GM23338 (cell line): ENCODE measurements around the gene COMMD4. TPM values are rescaled to one million over a fixed set of nuclear protein-coding genes. Genes with fewer than 3 reads are reported as not detected.
"Not testable (repeated sequence)": the region's sequence is repeated elsewhere in the genome, so short reads cannot be mapped to it uniquely, and the experiment has no call there.

ENCODE experiments used
- ATAC-seq: fragments of 200-7000 bp; cut with Tn5 transposase; 3 replicates; pipeline ENCODE4 v1.9.1; 2020
- DNase-seq: peaks from one replicate; pipeline ENCODE4 v3.0.0-alpha.2; 2015; ENCODE audit warnings: low spot score
- H2AFZ ChIP-seq: fragments of 200-600 bp; sonication (generic); 2 replicates; pipeline ENCODE4 v1.8.0; 2016; ENCODE audit warnings: antibody characterized with exemption, mild to moderate bottlenecking, moderate library complexity
- H3F3A ChIP-seq: fragments of 200-600 bp; sonication (generic); replicated peaks from 2 replicates; pipeline ENCODE4 v1.8.0; 2017; ENCODE audit warnings: antibody characterized with exemption, mixed run types, low read depth
- H3K27ac ChIP-seq: fragments of 200-600 bp; sonication (generic); 2 replicates; pipeline ENCODE4 v1.6.1; 2016; ENCODE audit warnings: low read depth
- H3K27me3 ChIP-seq: fragments of 200-600 bp; sonication (generic); 2 replicates; pipeline ENCODE4 v1.8.0; 2016; ENCODE audit warnings: mild to moderate bottlenecking, mixed run types, moderate library complexity; ENCODE audit not compliant: insufficient read depth
- H3K36me3 ChIP-seq: fragments of 200-600 bp; sonication (generic); 2 replicates; pipeline ENCODE4 v1.8.0; 2016; ENCODE audit warnings: mild to moderate bottlenecking; ENCODE audit not compliant: insufficient read depth
- H3K4me1 ChIP-seq: fragments of 200-600 bp; sonication (generic); 2 replicates; pipeline ENCODE4 v1.8.0; 2016; ENCODE audit warnings: mild to moderate bottlenecking, moderate library complexity; ENCODE audit not compliant: insufficient read depth
- H3K4me2 ChIP-seq: fragments of 200-600 bp; sonication (generic); 2 replicates; pipeline ENCODE4 v1.7.1; 2017; ENCODE audit warnings: mixed run types
- H3K4me3 ChIP-seq: fragments of 200-600 bp; sonication (generic); 2 replicates; pipeline ENCODE4 v1.6.1; 2016; ENCODE audit warnings: mixed run types
- H3K79me2 ChIP-seq: fragments of 200-600 bp; sonication (generic); replicated peaks from 2 replicates; pipeline ENCODE4 v1.8.0; 2017; ENCODE audit warnings: mild to moderate bottlenecking; ENCODE audit not compliant: insufficient read depth
- H3K9me2 ChIP-seq: fragments of 200-600 bp; sonication (generic); 2 replicates; pipeline ENCODE4 v1.8.0; 2017; ENCODE audit not compliant: insufficient read depth
- H4K20me1 ChIP-seq: fragments of 200-600 bp; sonication (generic); replicated peaks from 2 replicates; pipeline ENCODE4 v1.8.0; 2017; ENCODE audit warnings: mild to moderate bottlenecking; ENCODE audit not compliant: insufficient read depth
- H3K27ac Mint-ChIP-seq: 2 replicates; pipeline ENCODE4 v1.8.0; 2020; ENCODE audit warnings: inconsistent platforms, mild to moderate bottlenecking, moderate library complexity, mixed read lengths
- H3K27me3 Mint-ChIP-seq: 3 replicates; pipeline ENCODE4 v1.8.0; 2022; ENCODE audit warnings: low read depth, mild to moderate bottlenecking, moderate library complexity, mixed read lengths, inconsistent platforms; ENCODE audit not compliant: insufficient read depth, poor library complexity
- H3K36me3 Mint-ChIP-seq: 3 replicates; pipeline ENCODE4 v1.8.0; 2021; ENCODE audit warnings: low read depth, mild to moderate bottlenecking, inconsistent platforms, moderate library complexity, mixed read lengths
- H3K4me1 Mint-ChIP-seq: 3 replicates; pipeline ENCODE4 v1.8.0; 2020; ENCODE audit warnings: mild to moderate bottlenecking, inconsistent platforms, mixed read lengths
- H3K4me3 Mint-ChIP-seq: 3 replicates; pipeline ENCODE4 v1.8.0; 2021; ENCODE audit warnings: moderate library complexity, mild to moderate bottlenecking, inconsistent platforms, mixed read lengths
- H3K9me3 Mint-ChIP-seq: 3 replicates; pipeline ENCODE4 v1.8.0; 2020; ENCODE audit warnings: moderate library complexity, mild to moderate bottlenecking, inconsistent platforms, mixed read lengths
- CREB1 ChIP-seq: fragments of 250-450 bp; sonication (Bioruptor Pico); IDR thresholded peaks from 2 replicates; pipeline ENCODE4 v1.5.0; 2020; ENCODE audit warnings: low read depth, mild to moderate bottlenecking, moderate library complexity
- EZH2 ChIP-seq: fragments of 200-600 bp; sonication (generic); IDR thresholded peaks from one replicate; pipeline ENCODE4 v1.8.0; 2017; ENCODE audit warnings: antibody characterized with exemption, mild to moderate bottlenecking, low read depth; ENCODE audit not compliant: unreplicated experiment
- POLR2AphosphoS5 ChIP-seq: IDR thresholded peaks from 2 replicates; pipeline ENCODE4 v1.6.1; 2016; ENCODE audit warnings: antibody characterized with exemption, low read depth
- STAT1 ChIP-seq: IDR thresholded peaks from one replicate; pipeline ENCODE4 v1.6.1; 2016; ENCODE audit warnings: antibody characterized with exemption; ENCODE audit not compliant: unreplicated experiment
- polyA plus RNA-seq: library from polyadenylated mRNA; unstranded; fragments of >200 nt; fragmentation: Nextera tagmentation; extraction: Ambion mirVana; gene quantifications from 2 replicates; pipeline ENCODE4 v1.2.1, GENCODE V29; 2016
- total RNA-seq: library from RNA; depleted of rRNA; stranded (reverse); fragments of >200 nt; shearing (Covaris generic); gene quantifications from 2 replicates; pipeline ENCODE4 v1.2.3, GENCODE V29; 2014
- TF ChIP-seq, protein P1 (sequence below): fragments of 250-450 bp; sonication (Bioruptor Pico); IDR thresholded peaks from 2 replicates; pipeline ENCODE4 v1.5.0; 2020; ENCODE audit warnings: mild to moderate bottlenecking, moderate library complexity

The COMMD4 gene
- total and polyA plus RNA-seq, 2 experiments from 2014 or later = 131 TPM

DNA sequence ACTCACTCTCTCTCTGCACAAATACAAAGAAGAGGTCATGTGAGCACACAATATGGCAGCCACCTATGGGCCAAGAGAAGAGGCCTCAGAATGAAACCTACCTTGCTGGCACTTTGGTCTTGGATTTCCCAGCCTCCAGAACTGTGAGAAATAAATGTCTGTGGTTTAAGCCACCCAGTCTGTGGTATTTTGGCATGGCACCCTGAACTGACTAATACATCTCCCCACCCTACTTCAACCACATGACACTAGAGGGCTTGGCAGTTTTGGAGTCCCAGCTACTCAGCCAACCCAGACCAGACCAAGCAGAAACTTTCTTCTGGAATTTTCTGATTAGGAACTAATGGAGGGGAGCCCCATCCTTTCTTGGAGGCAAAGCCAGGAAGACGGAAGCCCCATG lies 23.3 kb upstream of the COMMD4 start:
- H3K79me2 ChIP-seq, H3K4me1 Mint-ChIP-seq, H3K27ac ChIP-seq, ATAC-seq, H3K36me3 ChIP-seq, H3K27me3 ChIP-seq, H3K27ac Mint-ChIP-seq, H3K4me3 ChIP-seq, H3K36me3 Mint-ChIP-seq, H3K27me3 Mint-ChIP-seq, H3K4me1 ChIP-seq, H4K20me1 ChIP-seq, H3K4me2 ChIP-seq, H2AFZ ChIP-seq, DNase-seq, H3K4me3 Mint-ChIP-seq, H3F3A ChIP-seq, H3K9me2 ChIP-seq, H3K9me3 Mint-ChIP-seq: not testable (repeated sequence)

DNA sequence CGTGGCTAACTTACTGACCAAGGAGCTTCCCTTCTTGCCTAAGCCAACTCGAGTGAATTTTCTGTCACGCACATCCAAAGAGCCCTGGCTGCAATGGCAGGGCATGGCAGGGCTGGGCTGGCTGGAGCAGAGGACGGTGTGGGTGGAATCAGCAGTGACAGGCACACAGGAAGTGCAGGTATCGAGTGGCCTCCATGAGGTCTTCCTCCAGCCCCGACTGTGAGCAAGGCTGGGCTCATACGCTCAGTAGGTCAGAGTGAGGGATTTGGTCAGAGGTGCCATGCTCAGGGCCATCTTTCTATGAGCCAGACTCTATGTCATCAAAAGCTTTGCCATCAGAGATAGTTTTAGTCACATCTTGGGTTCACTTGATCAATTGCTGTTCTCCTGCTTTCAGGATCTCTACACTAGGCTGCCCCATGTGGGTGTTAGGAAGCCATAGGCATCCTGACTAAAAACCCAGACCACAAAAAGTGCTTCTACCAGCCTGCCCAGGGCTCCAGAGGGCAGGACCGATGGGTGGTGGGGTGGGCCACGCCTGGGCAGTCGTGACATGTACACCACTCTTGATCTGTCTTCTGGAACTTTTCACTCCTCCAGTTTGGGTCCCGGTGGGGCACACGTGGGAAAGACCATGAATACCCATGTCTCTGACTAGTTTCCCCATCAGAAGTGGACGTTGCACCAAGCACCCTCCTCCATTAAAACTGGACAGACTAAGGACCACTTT lies 22.6 kb upstream of the COMMD4 start:
- Histone ChIP-seq H3K4me3 (no peak overlapping the region), H3K36me3 (no peaks in the 10 kb centered on the region), H4K20me1 (no peaks in the 10 kb centered on the region), H3K4me1 (no peaks in the 10 kb centered on the region), H3K9me2 (no peaks in the 10 kb centered on the region), H3K4me2 (no peak overlapping the region), H3K27ac (no peak overlapping the region), H3K79me2 (no peaks in the 10 kb centered on the region), H3F3A (no peaks in the 10 kb centered on the region), H3K27me3 (no peaks in the 10 kb centered on the region), H2AFZ (no peak overlapping the region)
- peaks cover 2% of the 10 kb centered on the region for H3K27me3 Mint-ChIP-seq
- no peak for DNase-seq
- H3K4me3 Mint-ChIP-seq = no peak overlapping the region
- no peak for ATAC-seq
- no peak overlapping the region for H3K27ac Mint-ChIP-seq
- TF ChIP-seq, protein P1, sequence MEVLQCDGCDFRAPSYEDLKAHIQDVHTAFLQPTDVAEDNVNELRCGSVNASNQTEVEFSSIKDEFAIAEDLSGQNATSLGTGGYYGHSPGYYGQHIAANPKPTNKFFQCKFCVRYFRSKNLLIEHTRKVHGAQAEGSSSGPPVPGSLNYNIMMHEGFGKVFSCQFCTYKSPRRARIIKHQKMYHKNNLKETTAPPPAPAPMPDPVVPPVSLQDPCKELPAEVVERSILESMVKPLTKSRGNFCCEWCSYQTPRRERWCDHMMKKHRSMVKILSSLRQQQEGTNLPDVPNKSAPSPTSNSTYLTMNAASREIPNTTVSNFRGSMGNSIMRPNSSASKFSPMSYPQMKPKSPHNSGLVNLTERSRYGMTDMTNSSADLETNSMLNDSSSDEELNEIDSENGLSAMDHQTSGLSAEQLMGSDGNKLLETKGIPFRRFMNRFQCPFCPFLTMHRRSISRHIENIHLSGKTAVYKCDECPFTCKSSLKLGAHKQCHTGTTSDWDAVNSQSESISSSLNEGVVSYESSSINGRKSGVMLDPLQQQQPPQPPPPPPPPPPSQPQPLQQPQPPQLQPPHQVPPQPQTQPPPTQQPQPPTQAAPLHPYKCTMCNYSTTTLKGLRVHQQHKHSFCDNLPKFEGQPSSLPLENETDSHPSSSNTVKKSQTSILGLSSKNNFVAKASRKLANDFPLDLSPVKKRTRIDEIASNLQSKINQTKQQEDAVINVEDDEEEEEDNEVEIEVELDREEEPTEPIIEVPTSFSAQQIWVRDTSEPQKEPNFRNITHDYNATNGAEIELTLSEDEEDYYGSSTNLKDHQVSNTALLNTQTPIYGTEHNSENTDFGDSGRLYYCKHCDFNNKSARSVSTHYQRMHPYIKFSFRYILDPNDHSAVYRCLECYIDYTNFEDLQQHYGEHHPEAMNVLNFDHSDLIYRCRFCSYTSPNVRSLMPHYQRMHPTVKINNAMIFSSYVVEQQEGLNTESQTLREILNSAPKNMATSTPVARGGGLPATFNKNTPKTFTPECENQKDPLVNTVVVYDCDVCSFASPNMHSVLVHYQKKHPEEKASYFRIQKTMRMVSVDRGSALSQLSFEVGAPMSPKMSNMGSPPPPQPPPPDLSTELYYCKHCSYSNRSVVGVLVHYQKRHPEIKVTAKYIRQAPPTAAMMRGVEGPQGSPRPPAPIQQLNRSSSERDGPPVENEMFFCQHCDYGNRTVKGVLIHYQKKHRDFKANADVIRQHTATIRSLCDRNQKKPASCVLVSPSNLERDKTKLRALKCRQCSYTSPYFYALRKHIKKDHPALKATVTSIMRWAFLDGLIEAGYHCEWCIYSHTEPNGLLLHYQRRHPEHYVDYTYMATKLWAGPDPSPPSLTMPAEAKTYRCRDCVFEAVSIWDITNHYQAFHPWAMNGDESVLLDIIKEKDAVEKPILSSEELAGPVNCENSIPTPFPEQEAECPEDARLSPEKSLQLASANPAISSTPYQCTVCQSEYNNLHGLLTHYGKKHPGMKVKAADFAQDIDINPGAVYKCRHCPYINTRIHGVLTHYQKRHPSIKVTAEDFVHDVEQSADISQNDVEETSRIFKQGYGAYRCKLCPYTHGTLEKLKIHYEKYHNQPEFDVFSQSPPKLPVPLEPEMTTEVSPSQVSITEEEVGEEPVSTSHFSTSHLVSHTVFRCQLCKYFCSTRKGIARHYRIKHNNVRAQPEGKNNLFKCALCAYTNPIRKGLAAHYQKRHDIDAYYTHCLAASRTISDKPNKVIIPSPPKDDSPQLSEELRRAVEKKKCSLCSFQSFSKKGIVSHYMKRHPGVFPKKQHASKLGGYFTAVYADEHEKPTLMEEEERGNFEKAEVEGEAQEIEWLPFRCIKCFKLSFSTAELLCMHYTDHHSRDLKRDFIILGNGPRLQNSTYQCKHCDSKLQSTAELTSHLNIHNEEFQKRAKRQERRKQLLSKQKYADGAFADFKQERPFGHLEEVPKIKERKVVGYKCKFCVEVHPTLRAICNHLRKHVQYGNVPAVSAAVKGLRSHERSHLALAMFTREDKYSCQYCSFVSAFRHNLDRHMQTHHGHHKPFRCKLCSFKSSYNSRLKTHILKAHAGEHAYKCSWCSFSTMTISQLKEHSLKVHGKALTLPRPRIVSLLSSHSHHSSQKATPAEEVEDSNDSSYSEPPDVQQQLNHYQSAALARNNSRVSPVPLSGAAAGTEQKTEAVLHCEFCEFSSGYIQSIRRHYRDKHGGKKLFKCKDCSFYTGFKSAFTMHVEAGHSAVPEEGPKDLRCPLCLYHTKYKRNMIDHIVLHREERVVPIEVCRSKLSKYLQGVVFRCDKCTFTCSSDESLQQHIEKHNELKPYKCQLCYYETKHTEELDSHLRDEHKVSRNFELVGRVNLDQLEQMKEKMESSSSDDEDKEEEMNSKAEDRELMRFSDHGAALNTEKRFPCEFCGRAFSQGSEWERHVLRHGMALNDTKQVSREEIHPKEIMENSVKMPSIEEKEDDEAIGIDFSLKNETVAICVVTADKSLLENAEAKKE (CRISPR knock-in tag) = no peak
- no peak for TF ChIP-seq CREB1 (CRISPR knock-in tag)
- TF ChIP-seq STAT1 = no peak
- no peak for TF ChIP-seq EZH2
- TF ChIP-seq POLR2AphosphoS5 = no peak
- no peaks in the 10 kb centered on the region for H3K36me3 Mint-ChIP-seq
- H3K9me3 Mint-ChIP-seq = no peaks in the 10 kb centered on the region
- no peaks in the 10 kb centered on the region for H3K4me1 Mint-ChIP-seq
